Eye (tissue), 1 donor: ENCODE data around the gene SLAIN2.
"Not testable (repeated sequence)": the region's sequence is repeated elsewhere in the genome, so short reads cannot be mapped to it uniquely, and the experiment has no call there.

Experiments
- DNase-seq: peaks from one replicate; pipeline ENCODE4 v3.0.0-alpha.2; 2015

The SLAIN2 gene

GRCh38 chr4:48445704-48446103 lies 104.4 kb downstream of the SLAIN2 start:
- peak; percentile 28 for DNase-seq

GRCh38 chr4:48446642-48447041 lies 105.3 kb downstream of the SLAIN2 start:
- no peak for DNase-seq

DNA sequence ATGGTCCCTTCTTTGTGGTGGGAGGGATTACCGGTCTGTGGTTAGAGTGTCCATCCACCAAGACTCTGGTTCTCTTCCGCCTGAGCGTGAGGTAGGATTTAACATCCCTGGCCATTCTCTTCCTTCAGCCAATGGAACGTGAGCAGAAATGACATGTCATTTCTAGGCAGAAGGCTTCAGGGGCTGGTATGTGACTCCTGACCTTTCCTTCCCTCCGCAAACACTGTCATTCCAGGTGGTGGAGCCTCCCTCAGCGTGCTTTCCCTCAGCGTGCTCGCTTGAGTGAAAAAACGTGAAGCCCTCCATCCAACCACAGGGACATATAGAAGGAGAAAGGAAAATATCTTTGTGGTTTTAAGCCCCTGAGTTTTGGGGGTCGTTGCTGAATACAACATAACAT lies 107.8 kb downstream of the SLAIN2 start:
- DNase-seq = no peak

- DNase-seq = no peak
These were observed 109.4 kb downstream of the SLAIN2 start for GRCh38 chr4:48450740-48451139.

GRCh38 chr4:48451656-48452055 lies 110.3 kb downstream of the SLAIN2 start:
- not testable (repeated sequence) for DNase-seq

DNA sequence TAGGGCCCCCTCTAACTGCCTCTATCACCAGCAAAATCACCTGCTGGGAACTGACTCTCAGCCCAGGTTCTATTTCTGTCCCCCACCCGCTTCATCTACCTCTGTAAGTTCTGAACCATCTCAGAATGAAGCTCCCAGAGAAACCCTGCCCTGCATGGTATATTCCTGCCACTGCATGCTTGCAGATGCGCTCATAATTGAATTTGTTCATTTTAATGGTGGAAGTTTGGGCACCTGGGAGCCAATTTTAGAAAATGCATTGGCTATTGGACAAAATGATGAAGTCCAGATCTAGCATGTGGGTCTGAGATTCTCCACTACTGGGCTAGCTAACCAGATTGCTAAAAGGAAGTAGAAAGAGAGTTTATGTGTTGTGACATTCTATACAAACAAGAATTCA lies 113.3 kb downstream of the SLAIN2 start:
- no peak for DNase-seq

DNA sequence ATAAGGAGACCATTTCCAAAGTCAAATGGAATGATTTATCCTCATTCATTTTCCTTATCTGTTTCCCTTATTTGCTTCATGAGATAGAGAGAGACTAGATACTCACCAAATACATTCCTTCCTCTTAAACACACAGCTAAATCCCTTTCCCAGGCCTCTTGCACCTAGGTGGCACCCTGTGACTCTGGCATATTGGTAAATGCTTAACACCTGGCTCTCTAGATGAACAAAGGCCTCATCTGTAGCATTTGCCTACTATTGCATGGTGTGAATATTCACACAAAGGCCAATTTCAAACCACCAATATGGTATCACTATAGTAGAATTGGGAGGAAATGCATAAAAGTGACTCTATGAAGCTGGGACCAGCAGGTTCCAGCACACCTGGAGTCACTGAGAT lies 119.7 kb downstream of the SLAIN2 start:
- DNase-seq = no peak

DNA sequence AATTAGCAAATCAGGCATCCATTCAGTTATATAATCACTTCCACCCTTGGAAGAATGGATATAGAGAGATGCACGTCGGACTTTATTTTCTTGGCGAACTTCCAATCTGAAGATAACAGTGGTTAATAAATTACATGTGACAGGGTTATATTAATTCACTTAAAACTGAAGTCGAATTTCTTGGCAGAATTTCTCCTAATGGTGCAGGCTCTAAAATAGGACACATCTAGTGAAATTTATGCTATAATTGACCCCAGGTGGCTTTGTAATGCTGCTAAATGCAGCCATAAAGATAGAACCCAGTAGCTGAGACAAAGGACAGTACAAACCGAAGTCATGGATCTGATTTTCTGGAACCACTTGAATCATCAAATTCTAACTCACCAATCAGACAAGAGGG lies 121.0 kb downstream of the SLAIN2 start:
- DNase-seq = peak; percentile 34

DNA sequence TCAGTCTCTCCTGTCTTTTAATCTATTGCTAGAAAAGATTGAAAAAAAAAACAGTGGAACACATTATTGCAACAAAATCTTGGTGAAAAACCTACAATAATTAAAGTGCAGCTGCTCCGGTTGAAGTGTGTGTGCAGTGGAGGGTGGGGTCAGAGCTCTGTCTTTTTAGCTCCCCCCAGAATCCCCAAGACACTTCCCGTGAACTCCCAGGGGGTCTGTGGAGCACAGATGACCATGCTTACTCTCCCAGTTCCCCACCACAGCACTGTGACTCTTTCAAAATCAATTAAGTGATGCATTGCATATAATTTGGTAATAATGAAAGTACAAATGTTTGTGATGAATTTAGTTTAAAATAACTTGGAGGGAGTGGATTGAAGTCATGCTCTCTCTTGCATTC lies 126.1 kb downstream of the SLAIN2 start:
- no peak for DNase-seq

GRCh38 chr4:48467891-48468290 lies 126.6 kb downstream of the SLAIN2 start:
- DNase-seq = no peak

DNA sequence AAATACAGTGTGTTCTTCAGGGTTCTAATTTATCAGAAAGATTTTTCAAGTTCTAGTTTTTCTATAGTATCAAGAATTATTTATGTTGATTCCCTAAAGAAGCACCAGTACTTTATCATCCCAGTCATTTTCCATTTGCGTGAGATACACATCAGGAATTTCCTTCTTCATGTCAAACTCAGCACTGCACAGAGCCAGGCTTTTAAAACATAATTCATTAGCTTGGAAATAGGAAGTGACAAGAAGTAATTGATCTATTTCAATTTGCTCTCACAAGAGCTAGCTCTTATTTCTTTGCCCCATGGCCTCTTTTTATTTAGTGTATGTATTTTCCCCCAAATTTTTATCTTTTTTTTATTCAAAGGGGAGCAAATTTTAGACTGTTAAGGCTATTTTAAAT lies 128.8 kb downstream of the SLAIN2 start:
- DNase-seq = peak; percentile 45

DNA sequence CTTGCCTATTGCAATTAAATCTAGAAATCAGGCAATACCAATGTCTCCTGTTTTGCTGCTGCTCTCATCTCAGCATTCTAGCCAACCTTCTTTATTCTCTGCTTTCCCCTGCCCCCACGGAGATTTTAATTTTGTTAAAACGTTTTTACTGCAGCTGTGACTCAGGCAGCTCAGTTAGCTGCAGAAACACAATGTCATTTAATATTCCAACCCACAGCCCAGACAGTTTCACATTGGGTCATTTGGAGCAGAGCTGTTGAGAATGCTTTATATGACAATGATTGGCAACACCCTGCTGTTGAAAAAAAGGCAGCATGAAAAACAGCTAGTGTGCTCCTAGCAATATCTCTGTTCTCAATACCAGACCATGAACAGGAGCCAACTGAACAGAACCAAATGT lies 129.2 kb downstream of the SLAIN2 start:
- peak; percentile 21 for DNase-seq

GRCh38 chr4:48472794-48473193 lies 131.5 kb downstream of the SLAIN2 start:
- DNase-seq = no peak

DNA sequence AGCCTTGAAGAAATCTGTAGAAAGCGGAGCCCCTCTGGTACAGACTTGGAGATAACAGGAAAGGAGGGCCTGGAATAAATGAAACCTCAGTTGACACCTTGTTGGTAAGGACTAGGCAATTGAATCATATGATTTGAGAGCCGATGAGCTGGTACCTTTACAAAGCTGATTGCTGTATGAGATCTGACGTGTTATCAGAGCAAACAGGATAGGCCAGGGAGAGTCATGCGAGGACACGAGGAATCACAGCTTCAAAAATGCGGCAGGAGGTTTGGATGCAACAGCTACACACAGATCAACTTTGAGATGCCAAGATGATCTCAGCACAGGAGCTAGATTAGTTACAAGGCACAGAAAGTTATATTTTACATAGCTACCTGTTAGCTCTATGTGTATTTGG lies 134.4 kb downstream of the SLAIN2 start:
- DNase-seq = no peak
